ENCODE results near the gene FOXS1. TPM values are rescaled to one million over a fixed set of nuclear protein-coding genes. Genes with fewer than 3 reads are reported as not detected.

FOXS1 gene
- total RNA-seq, 1 donor from 2014 or later = not detected

DNA sequence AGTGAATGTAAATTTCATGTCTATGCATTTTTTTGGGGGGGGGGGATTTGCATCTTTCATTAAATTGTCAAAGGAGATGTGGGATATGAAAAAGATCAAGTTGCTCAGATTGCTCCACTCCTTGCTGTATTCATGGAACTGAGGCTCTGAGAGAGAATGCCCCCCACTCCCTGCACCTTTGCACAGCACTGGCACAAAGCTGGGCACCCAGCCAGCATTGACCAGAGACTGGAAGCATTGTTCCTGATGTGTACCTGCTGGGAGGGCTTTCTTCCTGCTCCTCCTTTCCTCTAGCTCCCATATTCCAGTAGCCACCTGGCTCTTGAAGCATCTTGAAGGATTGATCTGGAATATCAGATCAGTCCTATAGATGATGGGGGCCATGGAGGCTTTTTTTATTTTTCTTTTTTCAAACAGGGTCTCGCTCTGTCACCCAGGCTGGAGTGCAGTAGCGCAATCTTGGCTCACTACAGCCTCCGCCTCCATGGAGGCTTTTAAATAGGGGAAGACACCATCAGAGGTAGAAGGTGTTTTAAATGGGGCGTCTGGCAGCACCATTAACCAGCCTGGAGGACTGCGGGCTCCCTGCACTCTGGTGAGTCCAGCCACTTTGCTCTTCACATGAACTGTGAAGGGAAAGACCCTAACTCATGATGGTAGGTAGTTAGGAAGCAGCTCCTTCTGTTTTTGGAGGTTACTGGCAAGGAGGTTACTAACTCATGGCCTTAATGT, 14.0 kb upstream of the FOXS1 start:
- H3K4me1 Mint-ChIP-seq (ENCODE audit: low read depth, unreplicated experiment) = peaks cover 27% of the 10 kb centered on the region
- no peaks in the 10 kb centered on the region for H3K36me3 Mint-ChIP-seq (ENCODE audit: unreplicated experiment)
- TF ChIP-seq, protein P1, sequence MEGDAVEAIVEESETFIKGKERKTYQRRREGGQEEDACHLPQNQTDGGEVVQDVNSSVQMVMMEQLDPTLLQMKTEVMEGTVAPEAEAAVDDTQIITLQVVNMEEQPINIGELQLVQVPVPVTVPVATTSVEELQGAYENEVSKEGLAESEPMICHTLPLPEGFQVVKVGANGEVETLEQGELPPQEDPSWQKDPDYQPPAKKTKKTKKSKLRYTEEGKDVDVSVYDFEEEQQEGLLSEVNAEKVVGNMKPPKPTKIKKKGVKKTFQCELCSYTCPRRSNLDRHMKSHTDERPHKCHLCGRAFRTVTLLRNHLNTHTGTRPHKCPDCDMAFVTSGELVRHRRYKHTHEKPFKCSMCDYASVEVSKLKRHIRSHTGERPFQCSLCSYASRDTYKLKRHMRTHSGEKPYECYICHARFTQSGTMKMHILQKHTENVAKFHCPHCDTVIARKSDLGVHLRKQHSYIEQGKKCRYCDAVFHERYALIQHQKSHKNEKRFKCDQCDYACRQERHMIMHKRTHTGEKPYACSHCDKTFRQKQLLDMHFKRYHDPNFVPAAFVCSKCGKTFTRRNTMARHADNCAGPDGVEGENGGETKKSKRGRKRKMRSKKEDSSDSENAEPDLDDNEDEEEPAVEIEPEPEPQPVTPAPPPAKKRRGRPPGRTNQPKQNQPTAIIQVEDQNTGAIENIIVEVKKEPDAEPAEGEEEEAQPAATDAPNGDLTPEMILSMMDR (IDR thresholded peaks at IDR 0.05; ENCODE audit: partially characterized antibody, unreplicated experiment) = no peak
- peaks cover 28% of the 10 kb centered on the region for H3K27me3 Mint-ChIP-seq (ENCODE audit: unreplicated experiment)
- H3K27ac Mint-ChIP-seq (ENCODE audit: unreplicated experiment) = no peak overlapping the region
- H3K9me3 Mint-ChIP-seq (ENCODE audit: unreplicated experiment) = peaks cover 21% of the 10 kb centered on the region
- peak; percentile 23 for DNase-seq
- peak overlapping the region; percentile 53 for H3K4me3 Mint-ChIP-seq (ENCODE audit: unreplicated experiment)

- Mint-ChIP-seq H3K27ac (ENCODE audit: unreplicated experiment) (no peak overlapping the region), H3K27me3 (ENCODE audit: unreplicated experiment) (peaks cover 27% of the 10 kb centered on the region), H3K4me1 (ENCODE audit: low read depth, unreplicated experiment) (peaks cover 25% of the 10 kb centered on the region), H3K36me3 (ENCODE audit: unreplicated experiment) (no peaks in the 10 kb centered on the region), H3K4me3 (ENCODE audit: unreplicated experiment) (no peak overlapping the region), H3K9me3 (ENCODE audit: unreplicated experiment) (peaks cover 21% of the 10 kb centered on the region)
- TF ChIP-seq, protein P1 (IDR thresholded peaks at IDR 0.05; ENCODE audit: partially characterized antibody, unreplicated experiment) = no peak
- peak; percentile 10 for DNase-seq
These were observed 13.3 kb upstream of the FOXS1 start for GRCh38 chr20:31858760-31859083.

- Mint-ChIP-seq H3K4me1 (ENCODE audit: low read depth, unreplicated experiment) (peaks cover 21% of the 10 kb centered on the region), H3K4me3 (ENCODE audit: unreplicated experiment) (no peak overlapping the region), H3K36me3 (ENCODE audit: unreplicated experiment) (no peaks in the 10 kb centered on the region), H3K27ac (ENCODE audit: unreplicated experiment) (no peak overlapping the region), H3K9me3 (ENCODE audit: unreplicated experiment) (peaks cover 20% of the 10 kb centered on the region), H3K27me3 (ENCODE audit: unreplicated experiment) (peaks cover 22% of the 10 kb centered on the region)
- TF ChIP-seq, protein P1 (IDR thresholded peaks at IDR 0.05; ENCODE audit: partially characterized antibody, unreplicated experiment) = no peak
- peak; percentile 18 for DNase-seq
These were observed 12.7 kb upstream of the FOXS1 start for GRCh38 chr20:31857861-31858759.

GRCh38 chr20:31856516-31856915, 11.1 kb upstream of the FOXS1 start:
- DNase-seq = peak; percentile 12
- Mint-ChIP-seq H3K9me3 (ENCODE audit: unreplicated experiment) (peaks cover 7% of the 10 kb centered on the region), H3K36me3 (ENCODE audit: unreplicated experiment) (no peaks in the 10 kb centered on the region), H3K27ac (ENCODE audit: unreplicated experiment) (no peak overlapping the region), H3K4me3 (ENCODE audit: unreplicated experiment) (no peak overlapping the region), H3K27me3 (ENCODE audit: unreplicated experiment) (peaks cover 11% of the 10 kb centered on the region), H3K4me1 (ENCODE audit: low read depth, unreplicated experiment) (peaks cover 8% of the 10 kb centered on the region)
- TF ChIP-seq, protein P1 (IDR thresholded peaks at IDR 0.05; ENCODE audit: partially characterized antibody, unreplicated experiment) = no peak

DNA sequence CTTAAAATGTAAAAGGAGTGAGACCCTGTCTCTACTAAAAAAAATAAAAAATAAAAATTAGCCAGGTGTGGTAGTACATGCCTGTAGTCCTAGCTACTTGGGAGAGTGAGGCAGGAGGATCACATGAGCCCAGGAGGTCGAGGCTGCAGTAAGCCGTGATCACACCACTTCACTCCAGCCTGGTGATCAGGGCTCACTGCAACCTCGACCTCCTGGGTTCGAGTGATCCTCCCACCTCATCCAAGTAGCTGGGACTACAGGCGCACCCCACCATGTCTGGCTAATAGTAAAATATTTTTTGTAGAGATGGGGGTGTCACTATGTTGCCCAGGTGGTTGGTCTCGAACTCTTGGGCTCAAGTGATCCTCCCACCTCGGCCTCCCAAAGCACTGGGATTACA, 8.1 kb upstream of the FOXS1 start:
- peak; percentile 17 for DNase-seq
- no peaks in the 10 kb centered on the region for H3K36me3 Mint-ChIP-seq (ENCODE audit: unreplicated experiment)
- H3K4me3 Mint-ChIP-seq (ENCODE audit: unreplicated experiment) = no peak overlapping the region
- H3K27ac Mint-ChIP-seq (ENCODE audit: unreplicated experiment) = no peak overlapping the region
- peaks cover 21% of the 10 kb centered on the region for H3K27me3 Mint-ChIP-seq (ENCODE audit: unreplicated experiment)
- TF ChIP-seq, protein P1 (IDR thresholded peaks at IDR 0.05; ENCODE audit: partially characterized antibody, unreplicated experiment) = no peak
- peaks cover 8% of the 10 kb centered on the region for H3K9me3 Mint-ChIP-seq (ENCODE audit: unreplicated experiment)
- peaks cover 3% of the 10 kb centered on the region for H3K4me1 Mint-ChIP-seq (ENCODE audit: low read depth, unreplicated experiment)
